Measurements from ENCODE around the gene DALRD3. TPM values are rescaled to one million over a fixed set of nuclear protein-coding genes. Genes with fewer than 3 reads are reported as not detected.

Gene DALRD3
- total and polyA plus RNA-seq, 4 donors: 24.3 to 39.5 (median 33.3) TPM

DNA sequence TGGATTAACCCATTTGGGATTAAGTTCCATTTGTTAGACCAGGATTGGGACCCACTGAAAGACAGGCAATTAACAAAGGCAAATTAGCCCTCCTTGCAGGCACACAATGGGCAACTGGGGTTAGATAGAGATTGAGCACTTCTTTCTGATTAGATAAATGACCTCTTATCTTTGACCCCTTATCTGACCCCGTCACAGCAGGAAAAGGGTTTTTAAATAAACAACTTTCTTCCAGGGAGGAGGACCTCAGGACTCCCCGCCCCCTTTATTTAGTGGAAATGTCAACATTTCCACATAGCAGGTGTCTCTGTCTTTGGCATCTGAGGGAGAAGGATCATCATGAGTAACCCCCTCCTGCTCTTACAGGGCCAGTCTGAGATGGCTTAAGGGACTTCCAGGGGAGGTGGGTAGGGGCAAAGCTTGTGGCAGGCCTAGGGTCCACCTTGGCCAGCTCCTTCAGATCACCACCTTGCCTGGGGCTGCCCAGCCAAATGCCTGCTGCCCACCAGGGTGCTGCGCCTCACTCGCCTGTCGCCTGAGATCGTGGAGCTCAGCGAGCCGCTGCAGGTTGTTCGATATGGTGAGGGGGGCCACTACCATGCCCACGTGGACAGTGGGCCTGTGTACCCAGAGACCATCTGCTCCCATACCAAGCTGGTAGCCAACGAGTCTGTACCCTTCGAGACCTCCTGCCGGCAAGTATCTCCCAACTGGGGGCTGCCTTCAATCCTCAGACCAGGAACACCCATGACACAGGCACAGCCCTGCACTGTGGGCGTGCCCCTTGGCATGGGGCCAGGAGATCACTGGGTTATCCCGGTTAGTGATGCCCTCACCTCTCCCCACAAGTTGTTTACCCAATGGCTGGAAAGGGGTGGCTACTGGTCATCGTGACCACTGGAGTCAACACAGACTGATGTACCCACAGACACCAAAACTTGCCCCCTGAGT lies 13.8 kb downstream of the DALRD3 start:
- no peak for TF ChIP-seq CTCF (IDR thresholded peaks at IDR 0.05; ENCODE audit: control extremely low read depth, extremely low read depth)
- DNase-seq (no peak), ATAC-seq (ENCODE audit: insufficient read depth, low FRiP score) (no peak)
- H3K4me3 ChIP-seq: no peak overlapping the region
- 87 to 91% methylated on average over 16 of the region's 16 CpGs for WGBS, 2 donors
- H3K27me3 ChIP-seq (ENCODE audit: control insufficient read depth in 3 of 3, insufficient read depth in 3 of 3, low read length in 2 of 3): no peaks in the 10 kb centered on the region
- peaks cover 0 to 14% (median 2%) of the 10 kb centered on the region in 5 donors for H3K4me1 ChIP-seq (ENCODE audit: control insufficient read depth in 5 of 5, insufficient read depth in 5 of 5, low read length in 5 of 5)
- no peak overlapping the region for H3K27ac ChIP-seq (ENCODE audit: low read depth in 1 of 2, low read length in 1 of 2)
- H3K36me3 ChIP-seq (ENCODE audit: control insufficient read depth in 4 of 4, insufficient read depth in 4 of 4, low read length in 4 of 4): no peaks in the 10 kb centered on the region
- H3K9ac ChIP-seq (ENCODE audit: insufficient read depth in 1 of 2, low read length in 2 of 2): no peak overlapping the region
- H3K9me3 ChIP-seq (ENCODE audit: control insufficient read depth in 4 of 4, insufficient read depth in 3 of 4, low read length in 3 of 4): no peaks in the 10 kb centered on the region

DNA sequence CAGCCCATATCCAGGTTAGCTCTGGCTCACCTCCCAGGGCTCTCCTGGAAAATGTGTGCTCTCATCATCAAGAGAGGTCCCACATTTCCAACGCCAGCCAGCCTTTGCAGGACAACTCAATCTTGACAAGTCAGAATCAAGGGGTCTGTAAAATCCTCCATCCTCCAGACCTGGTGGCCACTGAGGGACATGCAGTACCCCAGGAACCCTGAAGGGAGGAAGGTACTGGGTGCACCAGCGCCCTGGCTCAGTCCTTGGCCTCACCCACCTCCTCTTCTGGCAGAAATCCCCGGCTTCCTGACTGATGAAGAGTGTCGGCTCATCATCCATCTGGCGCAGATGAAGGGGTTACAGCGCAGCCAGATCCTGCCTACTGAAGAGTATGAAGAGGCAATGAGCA lies 17.2 kb downstream of the DALRD3 start:
- H3K4me3 ChIP-seq: no peak overlapping the region
- H3K9me3 ChIP-seq (ENCODE audit: control insufficient read depth in 4 of 4, insufficient read depth in 3 of 4, low read length in 3 of 4): no peaks in the 10 kb centered on the region
- H3K27me3 ChIP-seq (ENCODE audit: control insufficient read depth in 3 of 3, insufficient read depth in 3 of 3, low read length in 2 of 3): no peaks in the 10 kb centered on the region
- ATAC-seq (ENCODE audit: insufficient read depth, low FRiP score) (no peak), DNase-seq (no peak)
- H3K9ac ChIP-seq (ENCODE audit: insufficient read depth in 1 of 2, low read length in 2 of 2): no peak overlapping the region
- no peak overlapping the region for H3K27ac ChIP-seq (ENCODE audit: low read depth in 1 of 2, low read length in 1 of 2)
- 89 to 91% methylated on average over 6 of the region's 6 CpGs for WGBS, 2 donors
- H3K36me3 ChIP-seq (ENCODE audit: control insufficient read depth in 4 of 4, insufficient read depth in 4 of 4, low read length in 4 of 4): peaks cover 0 to 7% (median 1%) of the 10 kb centered on the region in 4 donors
- peaks cover 0 to 9% (median 3%) of the 10 kb centered on the region in 5 donors for H3K4me1 ChIP-seq (ENCODE audit: control insufficient read depth in 5 of 5, insufficient read depth in 5 of 5, low read length in 5 of 5)
- TF ChIP-seq CTCF (IDR thresholded peaks at IDR 0.05; ENCODE audit: control extremely low read depth, extremely low read depth): no peak

- Histone ChIP-seq H3K9ac (ENCODE audit: insufficient read depth in 1 of 2, low read length in 2 of 2) (no peak overlapping the region), H3K27ac (ENCODE audit: low read depth in 1 of 2, low read length in 1 of 2) (no peak overlapping the region), H3K9me3 (ENCODE audit: control insufficient read depth in 4 of 4, insufficient read depth in 3 of 4, low read length in 3 of 4) (no peaks in the 10 kb centered on the region), H3K4me1 (ENCODE audit: control insufficient read depth in 5 of 5, insufficient read depth in 5 of 5, low read length in 5 of 5) (peaks cover 0 to 9% (median 2%) of the 10 kb centered on the region in 5 donors), H3K27me3 (ENCODE audit: control insufficient read depth in 3 of 3, insufficient read depth in 3 of 3, low read length in 2 of 3) (no peaks in the 10 kb centered on the region), H3K36me3 (ENCODE audit: control insufficient read depth in 4 of 4, insufficient read depth in 4 of 4, low read length in 4 of 4) (peaks cover 0 to 10% (median 1%) of the 10 kb centered on the region in 4 donors), H3K4me3 (no peak overlapping the region)
- no peak for TF ChIP-seq CTCF (IDR thresholded peaks at IDR 0.05; ENCODE audit: control extremely low read depth, extremely low read depth)
- WGBS, 2 donors: 85 to 87% methylated on average over 8 of the region's 8 CpGs
- ATAC-seq (ENCODE audit: insufficient read depth, low FRiP score): no peak
- DNase-seq: no peak
Observed at GRCh38 chr3:48999085-48999858, 19.1 kb downstream of the DALRD3 start.
